ENCODE data around the gene RBMS1.
"Not testable (repeated sequence)": the region's sequence is repeated elsewhere in the genome, so short reads cannot be mapped to it uniquely, and the experiment has no call there.

Gene RBMS1

DNA sequence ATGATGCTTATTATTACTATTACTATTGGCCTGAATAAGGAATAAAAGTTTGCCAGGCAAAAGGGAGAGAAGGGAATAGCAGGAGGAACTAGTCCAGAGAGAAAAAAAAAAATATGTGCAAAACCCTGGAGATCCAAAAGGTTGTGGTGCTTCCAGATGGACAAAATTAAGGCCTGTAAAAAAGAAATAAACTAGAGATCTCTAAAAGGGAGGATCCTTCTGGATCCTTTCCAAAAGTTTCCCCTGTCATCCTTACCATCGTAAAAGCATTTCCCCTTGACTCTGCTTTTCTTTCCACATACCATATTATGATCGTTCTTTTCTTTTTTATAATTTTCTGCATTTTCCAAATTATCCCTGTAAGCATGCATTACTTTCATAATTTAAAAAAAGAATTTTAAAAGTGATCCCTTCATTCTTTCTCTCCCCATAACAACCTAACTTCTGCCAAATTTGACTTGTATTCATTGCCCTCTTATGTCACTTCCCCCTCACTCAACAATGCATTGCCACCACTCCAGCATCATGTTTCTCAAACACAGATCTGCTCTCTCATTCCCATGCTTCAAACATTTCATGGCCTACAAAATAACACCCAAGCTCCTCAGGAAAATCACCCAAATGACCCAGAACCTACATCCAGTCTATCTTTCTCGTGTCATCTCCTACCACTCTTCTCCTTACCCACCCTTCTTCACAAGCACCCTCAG is 40.3 kb downstream of the RBMS1 start:
- TF ChIP-seq, protein P1, sequence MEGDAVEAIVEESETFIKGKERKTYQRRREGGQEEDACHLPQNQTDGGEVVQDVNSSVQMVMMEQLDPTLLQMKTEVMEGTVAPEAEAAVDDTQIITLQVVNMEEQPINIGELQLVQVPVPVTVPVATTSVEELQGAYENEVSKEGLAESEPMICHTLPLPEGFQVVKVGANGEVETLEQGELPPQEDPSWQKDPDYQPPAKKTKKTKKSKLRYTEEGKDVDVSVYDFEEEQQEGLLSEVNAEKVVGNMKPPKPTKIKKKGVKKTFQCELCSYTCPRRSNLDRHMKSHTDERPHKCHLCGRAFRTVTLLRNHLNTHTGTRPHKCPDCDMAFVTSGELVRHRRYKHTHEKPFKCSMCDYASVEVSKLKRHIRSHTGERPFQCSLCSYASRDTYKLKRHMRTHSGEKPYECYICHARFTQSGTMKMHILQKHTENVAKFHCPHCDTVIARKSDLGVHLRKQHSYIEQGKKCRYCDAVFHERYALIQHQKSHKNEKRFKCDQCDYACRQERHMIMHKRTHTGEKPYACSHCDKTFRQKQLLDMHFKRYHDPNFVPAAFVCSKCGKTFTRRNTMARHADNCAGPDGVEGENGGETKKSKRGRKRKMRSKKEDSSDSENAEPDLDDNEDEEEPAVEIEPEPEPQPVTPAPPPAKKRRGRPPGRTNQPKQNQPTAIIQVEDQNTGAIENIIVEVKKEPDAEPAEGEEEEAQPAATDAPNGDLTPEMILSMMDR (IDR thresholded peaks at IDR 0.05; ENCODE audit: insufficient read depth, missing control alignments): no peak
- no peak for FAIRE-seq
- DNase-seq (ENCODE audit: insufficient read length, low spot score): no peak

DNA sequence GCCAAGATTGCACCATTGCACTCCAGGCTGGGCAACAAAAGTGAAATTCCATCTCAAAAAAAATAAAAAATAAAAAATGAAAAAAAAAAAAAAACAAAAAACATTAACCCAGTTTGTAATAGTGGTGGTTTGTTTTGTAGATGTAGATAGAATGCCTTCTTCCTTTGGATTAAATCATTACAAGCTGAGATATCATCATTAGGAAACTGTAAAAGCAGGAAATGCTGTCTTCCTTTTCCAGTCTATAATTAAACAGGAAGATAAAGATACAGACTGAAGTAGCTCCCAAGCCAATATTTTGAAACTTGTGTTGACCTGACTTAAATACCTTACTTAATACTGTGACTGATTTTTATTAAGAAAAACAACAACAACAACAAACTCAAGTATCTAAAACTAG is 43.1 kb downstream of the RBMS1 start:
- TF ChIP-seq, protein P1 (IDR thresholded peaks at IDR 0.05; ENCODE audit: insufficient read depth, missing control alignments): no peak
- FAIRE-seq (no peak), DNase-seq (ENCODE audit: insufficient read length, low spot score) (no peak)

DNA sequence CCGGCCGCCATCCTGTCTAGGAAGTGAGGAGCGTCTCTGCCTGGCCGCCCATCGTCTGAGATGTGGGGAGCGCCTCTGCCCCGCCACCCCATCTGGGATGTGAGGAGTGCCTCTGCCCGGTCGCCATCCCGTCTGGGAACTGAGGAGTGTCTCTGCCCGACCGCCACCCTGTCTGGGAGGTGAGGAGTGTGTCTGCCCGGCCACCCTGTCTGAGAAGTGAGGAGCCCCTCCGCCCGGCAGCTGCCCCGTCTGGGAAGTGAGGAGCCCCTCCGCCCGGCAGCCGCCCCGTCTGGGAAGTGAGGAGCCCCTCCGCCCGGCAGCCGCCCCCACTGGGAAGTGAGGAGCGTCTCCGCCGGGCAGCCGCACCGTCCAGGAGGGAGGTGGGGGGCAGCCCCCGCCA is 44.8 kb downstream of the RBMS1 start:
- not testable (repeated sequence) for FAIRE-seq; DNase-seq (ENCODE audit: insufficient read length, low spot score)

DNA sequence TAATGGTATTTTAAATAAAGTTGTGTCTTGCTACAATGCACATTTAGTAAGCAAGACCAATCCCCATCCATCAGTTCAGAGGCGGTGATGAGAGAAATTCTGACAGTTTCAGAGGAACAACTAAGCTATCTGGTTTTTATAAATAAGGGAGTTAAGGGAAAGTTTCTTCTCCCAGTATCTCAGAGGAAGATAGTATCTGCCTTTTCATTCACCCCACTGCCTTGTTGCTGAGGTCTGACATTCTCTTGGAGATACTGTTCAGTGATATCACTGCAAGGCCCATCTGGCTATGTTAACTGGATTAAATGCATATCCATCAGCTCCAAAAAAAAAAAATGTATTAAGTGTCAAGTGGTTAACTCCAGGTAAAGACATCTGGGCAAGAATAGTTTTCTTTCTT is 47.9 kb downstream of the RBMS1 start:
- TF ChIP-seq, protein P1 (IDR thresholded peaks at IDR 0.05; ENCODE audit: insufficient read depth, missing control alignments): no peak
- FAIRE-seq: no peak
- no peak for DNase-seq (ENCODE audit: insufficient read length, low spot score)

DNA sequence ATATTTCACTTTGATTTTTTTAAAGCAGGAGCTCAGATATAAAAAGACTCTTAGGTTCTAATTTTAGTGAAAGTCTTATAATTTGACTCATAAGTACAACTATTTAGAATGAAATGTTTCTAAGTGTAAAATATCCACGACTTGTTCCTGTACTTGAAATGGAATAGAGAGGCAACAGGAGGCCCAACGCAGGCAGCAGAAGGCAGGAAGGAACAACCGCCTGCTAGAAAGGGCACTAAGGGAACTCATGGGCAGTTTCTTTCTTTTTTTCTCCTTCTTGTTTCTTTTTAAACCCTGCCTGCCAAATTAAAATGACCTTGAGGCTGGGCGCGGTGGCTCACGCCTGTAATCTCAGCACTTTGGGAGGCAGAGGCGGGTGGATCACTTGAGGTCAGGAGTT is 51.0 kb downstream of the RBMS1 start:
- DNase-seq (ENCODE audit: insufficient read length, low spot score) (no peak), FAIRE-seq (no peak)
- TF ChIP-seq, protein P1 (IDR thresholded peaks at IDR 0.05; ENCODE audit: insufficient read depth, missing control alignments): no peak

DNA sequence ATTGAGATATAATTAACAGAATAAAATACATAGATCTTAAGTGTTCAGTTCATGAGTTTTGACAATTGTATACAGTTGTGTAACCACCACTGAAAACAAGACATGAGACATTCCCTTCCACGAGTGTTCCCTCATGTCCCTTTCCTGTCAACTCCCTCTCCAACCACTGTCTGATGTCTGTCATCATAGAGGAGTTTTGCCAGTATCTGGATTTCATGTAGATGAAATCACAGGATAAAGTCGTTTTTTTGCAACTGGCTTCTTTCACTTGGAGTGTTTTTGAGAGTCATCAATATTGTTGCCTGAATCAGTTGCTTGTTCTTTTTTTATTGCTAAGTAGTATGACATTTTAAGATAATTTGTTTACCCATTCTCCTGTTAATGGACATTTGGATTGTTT is 52.7 kb downstream of the RBMS1 start:
- DNase-seq (ENCODE audit: insufficient read length, low spot score) (no peak), FAIRE-seq (no peak)
- TF ChIP-seq, protein P1 (IDR thresholded peaks at IDR 0.05; ENCODE audit: insufficient read depth, missing control alignments): no peak

DNA sequence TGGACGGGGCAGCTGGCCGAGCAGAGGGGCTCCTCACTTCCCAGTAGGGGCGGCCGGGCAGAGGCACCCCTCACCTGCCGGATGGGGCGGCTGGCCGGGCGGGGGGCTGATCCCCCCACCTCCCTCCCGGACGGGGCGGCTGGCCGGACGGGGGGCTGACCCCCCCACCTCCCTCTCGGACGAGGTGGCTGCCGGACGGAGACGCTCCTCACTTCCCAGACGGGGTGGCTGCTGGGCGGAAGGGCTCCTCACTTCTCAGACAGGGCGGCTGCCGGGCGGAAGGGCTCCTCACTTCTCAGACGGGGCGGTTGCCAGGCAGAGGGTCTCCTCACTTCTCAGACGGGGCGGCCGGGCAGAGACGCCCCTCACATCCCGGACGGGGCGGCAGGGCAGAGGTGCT is 54.6 kb downstream of the RBMS1 start:
- not testable (repeated sequence) for FAIRE-seq; DNase-seq (ENCODE audit: insufficient read length, low spot score)

DNA sequence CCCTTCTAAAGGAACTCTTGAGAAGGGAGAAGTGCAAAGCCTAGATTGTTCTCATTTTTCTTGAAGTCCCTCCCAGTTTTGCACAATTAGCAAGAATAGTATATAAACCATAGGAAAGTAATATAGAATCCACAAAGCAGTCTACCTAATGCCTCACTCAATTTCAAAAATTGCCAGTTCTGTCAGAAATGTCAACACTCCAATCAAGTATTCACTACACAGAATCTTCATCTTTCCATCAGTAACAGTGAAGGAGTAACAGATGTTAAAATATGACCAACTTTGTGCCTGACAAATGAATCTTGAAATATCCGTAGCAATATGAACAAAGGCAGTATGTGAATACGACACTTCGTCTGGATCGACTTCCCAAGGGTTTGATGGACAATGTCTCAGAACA is 56.3 kb downstream of the RBMS1 start:
- no peak for FAIRE-seq
- TF ChIP-seq, protein P1 (IDR thresholded peaks at IDR 0.05; ENCODE audit: insufficient read depth, missing control alignments): no peak
- DNase-seq (ENCODE audit: insufficient read length, low spot score): no peak
